Ovary (tissue), 9 donors: ENCODE data around the gene SLFN14. TPM values are rescaled to one million over a fixed set of nuclear protein-coding genes. Genes with fewer than 3 reads are reported as not detected.
"Not testable (repeated sequence)": the region's sequence is repeated elsewhere in the genome, so short reads cannot be mapped to it uniquely, and the experiment has no call there.

Experiments used
- DNase-seq, 5 donors: peaks; one replicate each; pipeline ENCODE4 v3.0.0-alpha.2; 2019 to 2020
- H3K27ac ChIP-seq, 2 donors: fragments of 200-600 bp; one replicate each; pipeline versions ENCODE4 v1.5.1 to v1.8.0; 2019 to 2022
- H3K27me3 ChIP-seq: fragments of 200-600 bp; one replicate; pipeline ENCODE4 v1.8.0; 2022
- H3K36me3 ChIP-seq: fragments of 200-600 bp; sonication (generic); one replicate; pipeline ENCODE4 v1.5.1; 2019
- H3K4me1 ChIP-seq: one replicate; pipeline ENCODE4 v1.8.1; 2013; ENCODE audit warnings: mild to moderate bottlenecking, moderate library complexity; ENCODE audit not compliant: insufficient read depth
- H3K4me3 ChIP-seq: fragments of 200-600 bp; sonication (generic); one replicate; pipeline ENCODE4 v1.5.1; 2017
- H3K9me3 ChIP-seq, 2 donors: fragments of 200-600 bp in 1 of 2; sonication (generic) in 1 of 2; one replicate each; pipeline versions ENCODE4 v1.5.1 to v1.8.1; 2013 to 2019; ENCODE audit warnings: mild to moderate bottlenecking in 1 of 2, moderate library complexity in 1 of 2
- EP300 ChIP-seq: sonication (generic); formaldehyde crosslinking; IDR thresholded peaks from one replicate; pipeline ENCODE4 v1.6.1; 2017; ENCODE audit warnings: antibody characterized with exemption
- POLR2A ChIP-seq: fragments of 450-650 bp; IDR thresholded peaks from one replicate; pipeline ENCODE4 v1.6.1; 2017; ENCODE audit warnings: antibody characterized with exemption, mild to moderate bottlenecking, moderate library complexity
- WGBS, 3 donors: extraction: QIAGEN DNeasy Blood & Tissue Kit in 1 of 3; methylation state at CpG; one replicate each; pipeline versions ENCODE4 v1.1.5 to v1.1.7; 2013 to 2017; 5-methylcytosine and 5-hydroxymethylcytosine counted together
- intact Hi-C, 4 donors: fragments of 100-400 bp; cut with DNase I; formaldehyde crosslinking; loops; one replicate each; pipeline versions ENCODE4 v1.11.0 to v1.15.1; 2022 to 2023
- polyA plus RNA-seq, 2 donors: library from polyadenylated mRNA; stranded (reverse); fragments of 200-250 nt in 1 of 2; fragments of 350-450 nt in 1 of 2; fragmentation: Illumina TruSeq in 1 of 2; extraction: RNeasy Lipid Tissue Mini Kit (QIAGEN cat#74804) in 1 of 2; gene quantifications; one replicate each; pipeline ENCODE4 v1.2.3, GENCODE V29; 2013 to 2014
- total RNA-seq, 7 donors: library from RNA; depleted of rRNA in 2 of 7; stranded (reverse); fragments of >200 nt in 2 of 7; fragmentation: NEBNext Ultra II Directional in 3 of 7; extraction: Animal tissue kit (Norgen Biotek cat#: 25700) in 3 of 7; gene quantifications; one replicate each; pipeline versions ENCODE4 v1.1.0 to v1.2.4, GENCODE V29; 2016 to 2023
- TF ChIP-seq, protein P1 (sequence below), 3 donors: fragments of 450-650 bp in 2 of 3; fragments of 200-600 bp in 1 of 3; IDR thresholded peaks; one replicate each; pipeline versions ENCODE4 v1.5.1 to v1.8.0; 2016 to 2022; ENCODE audit warnings: antibody characterized with exemption in 3 of 3, mild to moderate bottlenecking in 1 of 3
- donor health status: DM: no; HTN: no; CAD: no; lungs with moderate emphysema.
- donor health status: DM: no; HTN: no; CAD: no.
- donor health status: Bipolar disorder and iron deficiency.
- donor health status: DM: yes; HTN: yes; CAD: no.
- donor health status: DM: no; HTN: no; CAD: no.
- donor health status: DM: yes; HTN: yes; CAD: no.

The SLFN14 gene
- total and polyA plus RNA-seq, 9 donors = not detected

DNA sequence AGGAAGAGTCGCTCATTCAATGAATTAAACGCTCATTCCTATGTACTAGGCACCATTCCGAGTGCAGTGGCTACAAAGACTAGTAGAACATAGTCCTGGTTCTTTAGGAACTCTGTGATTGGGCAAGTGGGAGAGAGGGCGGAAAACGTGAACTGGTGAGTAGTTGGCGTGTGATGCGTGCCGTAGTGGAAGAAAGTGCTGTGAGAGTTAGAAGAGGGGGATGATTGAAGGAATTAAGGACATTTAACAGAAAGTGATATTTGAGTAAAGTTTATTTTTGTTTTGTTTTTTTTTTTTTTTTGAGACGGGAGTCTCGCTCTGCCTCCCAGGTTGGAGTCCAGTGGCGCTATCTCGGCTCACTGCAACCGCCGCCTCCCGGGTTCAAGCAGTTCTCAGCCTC is 7.9 kb upstream of the SLFN14 start:
- Histone ChIP-seq H3K4me1 (peaks cover 5% of the 10 kb centered on the region), H3K4me3 (peak overlapping the region; percentile 62), H3K27ac (no peak overlapping the region), H3K36me3 (no peaks in the 10 kb centered on the region), H3K27me3 (no peaks in the 10 kb centered on the region), H3K9me3 (no peaks in the 10 kb centered on the region)
- TF ChIP-seq EP300 = no peak
- TF ChIP-seq, protein P1, sequence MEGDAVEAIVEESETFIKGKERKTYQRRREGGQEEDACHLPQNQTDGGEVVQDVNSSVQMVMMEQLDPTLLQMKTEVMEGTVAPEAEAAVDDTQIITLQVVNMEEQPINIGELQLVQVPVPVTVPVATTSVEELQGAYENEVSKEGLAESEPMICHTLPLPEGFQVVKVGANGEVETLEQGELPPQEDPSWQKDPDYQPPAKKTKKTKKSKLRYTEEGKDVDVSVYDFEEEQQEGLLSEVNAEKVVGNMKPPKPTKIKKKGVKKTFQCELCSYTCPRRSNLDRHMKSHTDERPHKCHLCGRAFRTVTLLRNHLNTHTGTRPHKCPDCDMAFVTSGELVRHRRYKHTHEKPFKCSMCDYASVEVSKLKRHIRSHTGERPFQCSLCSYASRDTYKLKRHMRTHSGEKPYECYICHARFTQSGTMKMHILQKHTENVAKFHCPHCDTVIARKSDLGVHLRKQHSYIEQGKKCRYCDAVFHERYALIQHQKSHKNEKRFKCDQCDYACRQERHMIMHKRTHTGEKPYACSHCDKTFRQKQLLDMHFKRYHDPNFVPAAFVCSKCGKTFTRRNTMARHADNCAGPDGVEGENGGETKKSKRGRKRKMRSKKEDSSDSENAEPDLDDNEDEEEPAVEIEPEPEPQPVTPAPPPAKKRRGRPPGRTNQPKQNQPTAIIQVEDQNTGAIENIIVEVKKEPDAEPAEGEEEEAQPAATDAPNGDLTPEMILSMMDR (IDR thresholded peaks at IDR 0.05) = no peak
- DNase-seq = no peak
- intact Hi-C loops = no loop called here
- 17 to 24% (median 20%) methylated on average over 15 of the region's 15 CpGs for WGBS, 3 donors

GRCh38 chr17:35566968-35567367 is 6.3 kb upstream of the SLFN14 start:
- no peaks in the 10 kb centered on the region for H3K27me3 ChIP-seq
- no peaks in the 10 kb centered on the region for H3K9me3 ChIP-seq
- TF ChIP-seq EP300 (no peak), POLR2A (no peak)
- TF ChIP-seq, protein P1 (IDR thresholded peaks at IDR 0.05) = no peak
- no peaks in the 10 kb centered on the region for H3K36me3 ChIP-seq
- H3K4me1 ChIP-seq = peaks cover 5% of the 10 kb centered on the region
- WGBS, 3 donors = 58 to 74% (median 58%) methylated on average over 11 of the region's 11 CpGs
- DNase-seq = peak in 1 of 5 donors; percentile 14
- H3K4me3 ChIP-seq = peak overlapping the region; percentile 62
- H3K27ac ChIP-seq = no peak overlapping the region
- intact Hi-C loops = no loop called here

DNA sequence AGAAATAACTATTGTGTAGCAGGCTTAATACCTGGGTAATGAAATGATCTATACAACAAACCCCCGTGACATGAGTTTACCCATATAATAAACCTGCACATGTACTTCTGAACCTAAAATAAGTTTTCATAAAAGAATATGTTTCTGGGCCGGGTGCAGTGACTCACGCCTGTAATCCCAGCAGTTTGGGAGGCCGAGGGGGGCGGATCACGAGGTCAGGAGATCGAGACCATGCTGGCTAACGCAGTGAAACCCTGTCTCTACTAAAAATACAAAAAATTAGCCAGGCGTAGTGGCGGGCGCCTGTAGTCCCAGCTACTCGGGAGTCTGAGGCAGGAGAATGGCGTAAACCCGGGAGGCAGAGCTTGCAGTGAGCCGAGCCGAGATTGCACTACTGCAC is 2.6 kb upstream of the SLFN14 start:
- H3K27ac ChIP-seq, H3K9me3 ChIP-seq, DNase-seq, H3K4me1 ChIP-seq, H3K4me3 ChIP-seq, H3K36me3 ChIP-seq, intact Hi-C loops, H3K27me3 ChIP-seq: not testable (repeated sequence)
- WGBS, 3 donors = 77 to 79% (median 78%) methylated on average over 16 of the region's 16 CpGs

DNA sequence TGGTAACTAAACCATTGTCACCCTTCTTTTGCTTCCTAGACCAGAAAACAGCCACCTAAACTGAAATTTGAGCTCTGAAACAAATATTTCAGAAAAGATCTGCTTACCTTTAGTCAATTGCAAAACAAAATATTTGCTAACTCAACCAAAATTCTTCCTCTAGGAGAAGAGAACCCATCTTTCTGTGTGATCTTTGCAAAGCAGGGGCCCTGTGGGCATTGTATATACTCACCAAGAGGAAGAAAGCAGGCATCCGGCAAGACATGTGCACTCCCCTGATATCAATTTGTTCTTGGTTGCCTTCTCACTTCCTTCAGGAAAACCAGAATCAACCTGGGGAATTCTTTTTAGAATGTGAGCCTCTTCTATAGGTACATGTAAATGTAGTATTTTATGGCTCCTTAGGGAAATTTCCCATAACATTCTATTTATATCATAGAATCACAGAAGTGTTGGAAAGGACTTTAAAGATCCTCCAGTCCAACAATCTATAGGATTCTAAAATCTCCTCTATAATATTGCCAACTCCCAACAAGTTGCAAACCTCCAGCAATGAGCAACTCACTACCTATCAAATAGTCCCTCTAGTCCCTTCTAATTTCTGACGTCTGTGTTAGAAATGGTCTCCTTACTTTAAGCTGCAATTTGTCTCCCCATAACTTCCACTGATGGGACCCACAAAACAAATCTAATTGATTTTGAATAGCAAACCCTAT is 966 bp downstream of the SLFN14 start:
- no peaks in the 10 kb centered on the region for H3K27me3 ChIP-seq
- no peak for DNase-seq
- H3K4me1 ChIP-seq = no peaks in the 10 kb centered on the region
- TF ChIP-seq, protein P1 (IDR thresholded peaks at IDR 0.05) = no peak
- TF ChIP-seq EP300 = no peak
- no peak for TF ChIP-seq POLR2A
- 59 to 73% (median 70%) methylated on average over 2 of the region's 2 CpGs for WGBS, 3 donors
- H3K27ac ChIP-seq = no peak overlapping the region
- intact Hi-C loops = no loop called here
- no peaks in the 10 kb centered on the region for H3K36me3 ChIP-seq
- H3K9me3 ChIP-seq = no peaks in the 10 kb centered on the region
- H3K4me3 ChIP-seq = no peak overlapping the region

- TF ChIP-seq POLR2A = no peak
- no peak for TF ChIP-seq EP300
- TF ChIP-seq, protein P1 (IDR thresholded peaks at IDR 0.05) = no peak
- Histone ChIP-seq H3K4me1 (no peaks in the 10 kb centered on the region), H3K27ac (no peak overlapping the region), H3K27me3 (no peaks in the 10 kb centered on the region), H3K9me3 (no peaks in the 10 kb centered on the region), H3K36me3 (no peaks in the 10 kb centered on the region), H3K4me3 (no peak overlapping the region)
- DNase-seq = no peak
- WGBS, 3 donors = 79 to 91% (median 83%) methylated on average over 3 of the region's 3 CpGs
- intact Hi-C loops = no loop called here
These were observed 3.3 kb downstream of the SLFN14 start for GRCh38 chr17:35557353-35557752.
